Globus pallidus (tissue), 1 donor: ENCODE measurements around the gene TEF.
A peak's percentile ranks its signal among the peaks of the same experiment; 100 is the strongest.

Experiments used
- DNase-seq: peaks from one replicate; pipeline ENCODE4 v3.0.0-alpha.2; 2015; ENCODE audit warnings: low spot score

TEF gene

DNA sequence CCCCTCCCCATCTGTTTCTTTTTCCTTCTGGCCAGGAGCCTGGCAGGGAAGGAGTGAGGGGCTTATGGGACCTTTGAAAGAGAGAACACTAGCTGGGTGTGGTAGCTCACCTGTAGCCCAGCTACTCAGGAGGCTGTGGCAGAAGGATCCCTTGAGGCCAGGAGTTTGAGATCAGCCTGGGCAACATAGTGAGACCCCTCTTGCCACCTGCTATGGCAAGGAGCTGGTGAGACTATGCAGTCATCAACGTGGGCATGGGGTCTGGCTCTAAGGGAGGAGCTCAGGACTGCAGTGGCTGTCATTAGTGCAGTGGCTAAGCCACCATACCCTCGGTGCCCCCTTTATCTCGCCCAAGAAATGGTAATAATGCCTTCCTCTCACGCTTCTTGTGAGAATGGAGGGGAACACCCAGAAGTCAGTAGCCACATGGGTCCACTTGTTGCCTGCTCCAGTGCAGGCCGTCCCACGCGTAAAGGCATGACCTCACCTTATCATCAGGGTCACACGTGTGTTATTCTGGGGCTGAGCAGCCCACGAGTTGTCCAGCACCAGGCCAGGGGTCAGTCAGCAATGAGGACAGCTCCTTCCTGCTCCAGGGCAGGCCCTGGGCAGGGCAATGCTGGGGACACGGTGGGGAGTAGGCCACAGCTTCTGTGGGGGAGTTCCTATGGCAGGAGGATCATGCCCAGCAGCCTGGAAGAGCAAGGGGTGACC is 27.7 kb upstream of the TEF start:
- DNase-seq, result no peak

- DNase-seq, result no peak
Observed at GRCh38 chr22:41354979-41355378, 26.8 kb upstream of the TEF start.

GRCh38 chr22:41355895-41356294 is 25.8 kb upstream of the TEF start:
- DNase-seq, result no peak

DNA sequence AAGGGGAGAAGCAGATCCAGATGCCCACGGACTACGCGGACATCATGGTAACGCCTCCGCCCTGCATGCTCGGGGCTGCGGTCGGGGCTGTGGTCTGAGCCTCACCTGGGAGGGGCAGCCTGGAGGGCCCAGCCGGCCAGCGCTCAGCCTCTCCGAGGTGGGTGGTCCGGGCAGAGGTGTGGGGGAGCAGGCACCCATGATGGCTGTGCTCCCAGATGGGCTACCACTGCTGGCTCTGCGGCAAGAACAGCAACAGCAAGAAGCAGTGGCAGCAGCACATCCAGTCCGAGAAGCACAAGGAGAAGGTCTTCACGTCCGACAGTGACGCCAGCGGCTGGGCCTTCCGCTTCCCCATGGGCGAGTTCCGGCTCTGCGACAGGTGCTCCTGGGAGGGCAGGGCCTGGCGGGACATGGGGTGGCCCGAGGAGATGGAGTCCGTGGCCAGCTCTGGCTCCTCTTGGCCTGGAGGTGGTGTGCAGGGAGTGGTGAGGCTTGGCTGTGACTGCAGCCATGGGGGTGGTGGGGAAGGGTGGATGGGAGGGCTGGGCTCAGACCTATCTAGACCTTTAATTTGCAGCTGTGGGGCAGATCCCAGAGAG is 25.2 kb upstream of the TEF start:
- DNase-seq, result no peak

GRCh38 chr22:41357191-41357590 is 24.6 kb upstream of the TEF start:
- DNase-seq, result no peak

DNA sequence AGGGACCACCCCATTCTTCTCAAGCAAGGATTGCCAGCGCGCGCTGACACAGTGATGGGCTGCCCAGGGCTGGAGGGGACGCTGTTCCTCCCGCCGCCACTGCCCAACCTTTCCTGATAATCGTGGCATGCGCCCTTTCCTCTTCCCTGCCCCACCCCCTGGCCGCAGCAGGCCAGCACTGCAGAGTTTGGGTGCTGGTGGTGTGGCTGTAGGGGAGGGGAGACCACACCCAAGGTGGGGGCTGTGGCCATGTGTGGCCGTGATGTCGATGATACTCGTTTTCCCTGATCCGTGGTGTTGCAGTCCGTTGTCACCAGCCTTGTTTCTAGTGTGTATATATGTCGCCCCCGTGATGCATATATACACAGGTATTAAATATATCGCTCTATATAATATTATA is 22.8 kb upstream of the TEF start:
- DNase-seq, result no peak

DNA sequence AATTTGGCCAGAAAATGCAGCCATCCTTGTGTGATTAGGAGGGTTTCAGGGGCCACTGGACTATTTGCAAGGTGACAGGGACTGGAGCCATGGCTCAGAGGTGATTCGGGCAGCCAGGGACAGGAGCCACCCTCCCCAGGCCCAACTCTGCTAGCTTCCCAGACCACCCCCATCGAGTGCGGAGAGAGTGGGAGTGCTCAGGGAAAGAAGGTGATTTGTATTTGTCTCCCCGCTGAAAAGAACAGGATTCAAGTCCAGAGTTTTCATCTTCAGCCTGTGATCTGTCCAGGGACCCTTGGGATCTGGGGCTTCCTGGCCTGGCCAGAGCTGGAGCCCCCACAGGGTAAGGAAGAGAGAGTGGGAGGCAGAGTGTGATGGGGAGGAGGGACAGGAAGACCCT is 22.4 kb upstream of the TEF start:
- no peak for DNase-seq

DNA sequence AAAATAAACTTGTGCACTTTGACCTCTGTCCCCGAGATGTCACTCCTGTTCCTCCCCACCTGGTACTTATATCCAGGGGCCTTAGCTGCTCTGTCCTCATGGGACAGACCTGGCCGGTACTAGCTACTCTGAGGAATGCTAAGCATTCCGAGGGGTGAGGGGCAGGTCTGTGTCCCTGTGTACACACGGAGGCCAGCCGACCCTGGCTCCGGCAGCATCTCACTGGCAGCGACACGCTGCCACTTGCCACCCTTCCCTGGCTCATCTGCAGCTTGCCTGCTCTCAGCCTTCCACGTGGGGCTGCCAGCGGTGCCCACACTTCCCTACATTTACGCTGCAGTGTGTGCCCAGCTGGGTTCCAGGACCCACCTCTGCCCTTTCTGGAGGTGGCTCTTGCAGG is 21.6 kb upstream of the TEF start:
- no peak for DNase-seq

GRCh38 chr22:41361716-41362310 is 19.9 kb upstream of the TEF start:
- no peak for DNase-seq

DNA sequence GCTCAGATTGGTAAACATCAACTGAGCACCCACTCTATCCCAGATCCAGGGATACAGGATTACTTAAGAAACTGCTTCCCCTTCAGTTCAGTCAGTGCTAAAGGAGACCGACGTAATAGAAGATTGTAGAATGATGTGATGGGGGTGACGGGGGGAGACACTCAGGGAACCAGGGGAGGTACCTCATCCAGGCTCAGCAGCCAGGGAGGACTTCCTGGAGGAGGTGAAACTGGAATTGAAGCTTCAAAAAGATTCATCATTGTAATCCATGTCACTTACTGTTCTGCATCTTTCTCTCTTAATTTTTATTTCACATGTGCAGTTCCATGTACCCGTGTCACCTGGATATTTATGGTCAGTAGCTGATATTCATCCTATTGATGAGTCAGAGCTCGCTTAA is 19.1 kb upstream of the TEF start:
- no peak for DNase-seq

- DNase-seq, result no peak
Observed at GRCh38 chr22:41364233-41364632, 17.5 kb upstream of the TEF start.

DNA sequence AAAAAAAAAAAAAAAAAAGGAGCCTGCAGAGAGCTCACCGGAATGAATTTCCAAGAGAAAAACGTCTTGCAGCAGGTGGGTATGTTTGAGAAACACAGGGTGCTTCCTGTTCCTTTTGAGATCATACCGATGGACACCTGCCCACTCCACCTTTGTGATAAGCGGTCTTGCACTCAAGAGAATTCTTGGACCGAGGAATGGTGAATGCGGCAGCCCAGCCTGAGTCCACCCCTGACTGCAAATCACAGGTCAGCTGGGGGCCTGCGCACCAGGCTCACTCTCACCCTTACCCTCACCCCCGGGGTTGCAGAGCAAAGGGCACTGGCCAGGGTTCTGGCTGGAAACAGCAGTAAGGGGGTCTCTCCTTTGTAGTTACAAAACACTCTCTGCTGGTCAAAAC is 16.8 kb upstream of the TEF start:
- DNase-seq, result no peak

GRCh38 chr22:41365425-41365824 is 16.3 kb upstream of the TEF start:
- no peak for DNase-seq

DNA sequence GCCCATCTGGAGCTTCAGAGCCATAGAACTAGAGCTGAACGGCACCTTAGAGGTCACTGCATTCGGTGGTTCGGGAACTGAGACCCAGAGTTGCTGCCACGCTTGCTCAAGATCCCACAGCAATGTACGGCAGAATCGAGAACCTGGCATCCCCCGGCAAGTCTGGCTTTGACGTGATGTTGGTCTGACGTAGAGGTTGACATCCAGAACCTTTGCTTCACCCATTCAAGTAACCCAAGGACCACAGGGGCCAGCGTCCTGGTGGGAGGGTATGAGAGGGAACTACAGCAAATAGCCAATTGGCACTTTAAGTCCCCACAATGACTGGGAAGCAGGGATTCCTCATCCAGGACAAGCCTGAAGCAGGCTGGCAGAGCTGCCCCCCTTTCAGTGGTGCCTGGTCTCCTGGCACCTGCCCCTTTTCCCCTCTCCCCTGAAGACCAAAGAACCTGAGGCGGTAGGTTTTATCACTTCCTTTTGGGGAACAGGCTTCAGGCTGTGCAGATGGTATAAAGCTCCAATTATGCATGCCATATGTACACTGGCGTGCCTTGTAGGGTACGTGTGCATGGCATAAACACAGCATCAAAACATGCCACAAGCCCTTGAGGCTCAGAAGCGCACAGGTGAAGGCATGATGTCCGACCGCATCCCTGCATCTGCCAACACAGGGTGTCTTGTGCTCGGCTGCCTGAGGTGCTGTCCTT is 15.3 kb upstream of the TEF start:
- no peak for DNase-seq

DNA sequence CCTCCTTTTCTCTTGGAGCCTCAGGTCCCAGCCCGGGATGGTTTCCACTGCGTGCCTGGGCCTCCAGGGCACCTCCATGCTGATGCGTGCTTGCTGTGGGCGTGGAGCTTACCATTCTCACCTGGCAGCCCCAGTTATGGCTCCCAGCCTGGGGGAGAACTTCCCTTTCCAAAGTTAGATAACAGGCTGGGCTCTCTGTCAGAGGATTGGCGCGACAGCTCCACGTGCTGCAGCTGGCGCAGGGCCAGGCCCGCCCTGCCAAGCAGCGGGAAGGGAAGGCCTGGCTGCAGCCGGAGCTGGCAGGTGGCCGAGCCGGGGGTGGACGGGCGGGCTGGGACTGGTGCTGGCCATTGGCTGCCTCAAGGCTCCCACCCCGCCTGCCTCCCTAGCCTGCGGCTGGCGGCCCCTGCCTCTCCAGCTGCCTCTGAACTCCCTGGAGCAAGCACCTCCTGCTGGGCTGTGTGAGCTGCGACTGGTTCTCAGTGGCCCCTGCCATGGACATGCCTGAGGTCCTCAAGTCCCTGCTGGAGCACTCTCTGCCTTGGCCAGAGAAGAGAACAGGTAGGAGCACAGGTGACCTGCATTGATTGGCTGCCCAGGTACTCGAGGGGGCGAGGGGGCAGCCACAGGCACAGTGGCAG is 14.6 kb upstream of the TEF start:
- peak; percentile 97 for DNase-seq

- DNase-seq, result peak; percentile 47
Observed at GRCh38 chr22:41367680-41368542, 13.8 kb upstream of the TEF start.

DNA sequence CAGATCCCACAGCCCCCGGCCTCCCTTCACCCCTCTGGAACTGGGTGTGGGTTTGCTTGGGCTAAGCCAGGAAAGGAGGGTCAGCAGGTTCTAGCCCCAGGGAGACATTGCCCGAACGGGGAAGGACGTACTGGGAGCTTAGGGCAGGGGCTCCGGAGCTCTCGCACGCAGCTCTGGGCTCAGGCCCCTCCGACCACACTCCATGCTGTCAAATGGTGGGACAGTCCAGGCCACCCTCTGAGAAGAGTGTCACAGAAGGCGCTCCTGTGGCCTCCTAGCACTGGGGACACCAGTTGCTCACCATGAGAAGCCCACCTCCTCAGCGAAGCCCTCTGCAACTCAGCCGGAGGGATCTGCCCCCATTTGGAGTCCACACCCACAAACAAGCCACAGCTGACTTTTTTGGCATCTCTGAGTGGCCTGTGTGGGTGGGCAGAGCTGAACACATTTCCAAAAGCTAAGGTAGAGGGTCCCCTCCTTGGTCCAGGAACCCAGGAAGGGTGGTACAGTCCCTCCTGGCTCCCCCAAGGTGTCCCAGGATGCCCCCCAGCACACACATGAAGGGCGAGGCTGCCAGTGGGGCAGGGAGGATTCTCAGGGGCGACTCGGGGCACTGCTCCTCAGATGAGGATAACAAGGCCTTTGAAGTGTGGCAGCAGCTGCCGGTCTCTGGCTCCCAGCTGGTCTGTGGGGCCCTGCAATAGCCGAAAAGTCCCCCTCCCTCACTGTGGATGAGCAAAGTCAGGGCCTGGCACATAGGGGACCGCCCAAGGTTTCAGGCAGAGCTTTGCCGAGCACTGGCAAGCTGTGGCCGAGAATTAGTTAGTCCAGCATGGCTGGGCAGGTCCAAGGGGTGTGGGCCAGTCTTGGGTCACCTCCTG is 13.0 kb upstream of the TEF start:
- peak; percentile 58 for DNase-seq

DNA sequence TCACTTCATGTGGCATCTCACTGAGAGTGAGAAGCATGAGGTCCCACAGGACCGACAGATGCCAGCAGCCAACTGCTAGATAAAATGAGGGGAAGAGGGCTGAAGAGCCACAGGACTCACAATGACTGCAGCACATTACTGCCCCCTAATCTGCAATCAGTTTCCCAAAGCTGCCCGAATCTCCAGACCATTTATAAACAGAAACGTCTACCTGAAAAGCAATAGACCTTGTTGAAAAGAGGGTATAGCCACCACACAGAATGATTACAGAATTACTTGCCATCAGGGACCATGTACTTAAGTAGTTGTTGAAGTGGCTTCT is 12.4 kb upstream of the TEF start:
- DNase-seq, result no peak

DNA sequence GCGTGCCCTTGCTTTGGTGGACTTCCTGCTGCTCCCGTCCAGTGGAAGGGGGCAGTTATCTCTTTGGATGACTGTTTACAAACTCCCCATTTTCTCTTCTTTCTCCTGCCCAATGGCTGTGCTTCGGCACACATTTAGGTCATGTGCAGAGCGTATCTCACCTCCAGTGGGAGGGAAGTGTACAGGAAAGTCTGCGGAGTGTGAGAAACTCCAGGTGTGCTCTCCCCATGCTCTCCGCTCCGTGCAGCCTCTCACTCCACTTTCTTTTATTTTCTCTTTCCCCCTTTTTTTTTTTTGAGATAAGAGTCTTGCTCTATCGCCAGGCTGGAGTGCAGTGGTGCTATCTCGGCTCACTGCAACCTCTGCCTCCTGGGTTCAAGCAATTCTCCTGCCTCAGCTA is 11.9 kb upstream of the TEF start:
- no peak for DNase-seq

DNA sequence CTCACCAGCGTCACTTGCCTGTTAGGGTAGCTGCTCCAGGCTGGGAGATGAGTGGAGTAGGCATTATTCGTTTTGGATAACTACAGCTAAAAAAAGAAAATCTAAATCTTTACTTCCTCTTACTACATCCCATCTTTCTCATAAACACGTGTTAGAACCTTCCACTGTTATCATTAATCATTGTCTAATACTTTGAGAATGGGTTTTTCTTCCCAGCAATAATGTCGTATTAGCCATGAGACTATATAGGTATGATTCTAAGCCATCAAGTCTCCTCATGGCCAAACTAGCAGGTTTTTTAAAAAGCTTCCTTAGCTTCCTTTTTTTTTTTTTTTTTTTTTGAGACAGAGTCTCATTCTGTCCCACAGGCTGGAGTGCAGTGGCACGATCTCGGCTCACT is 3.9 kb upstream of the TEF start:
- no peak for DNase-seq

- DNase-seq, result no peak
Observed at GRCh38 chr22:41380993-41381328, 781 bp upstream of the TEF start.
